ENCODE measurements around the gene MED25.

DNA sequence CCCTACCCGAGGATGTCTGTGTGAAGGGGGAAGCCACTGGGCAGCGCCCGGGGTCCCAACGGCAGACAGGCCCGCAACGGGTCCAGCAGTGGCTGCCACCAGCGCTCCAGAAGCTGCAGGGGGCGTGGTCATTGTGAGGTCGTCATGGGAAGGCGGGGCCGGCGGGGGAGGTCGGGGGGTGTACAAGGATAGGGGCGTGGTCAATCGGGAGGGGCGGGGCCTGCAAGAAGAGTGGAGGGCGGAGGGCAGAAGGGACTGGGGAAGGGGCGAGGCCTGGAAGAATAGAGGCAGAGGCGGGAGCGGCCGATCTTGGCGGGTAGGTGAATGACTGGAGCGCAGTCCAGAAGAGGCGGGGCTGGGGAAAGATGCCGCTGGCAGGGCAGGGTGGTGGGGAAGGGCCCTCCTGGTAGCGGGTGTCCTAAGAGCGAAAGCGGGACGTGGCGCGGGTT lies 9.4 kb upstream of the MED25 start:
- TF ChIP-seq CTCF (conservative IDR thresholded peaks at IDR 0.05; ENCODE audit: low read depth, low read length) (no peak), EZH2phosphoT487 (IDR thresholded peaks at IDR 0.05; ENCODE audit: borderline replicate concordance, low read length) (no peak)
